Measurements from ENCODE around the gene GLDC.
A peak's percentile ranks its signal among the peaks of the same experiment; 100 is the strongest.
"Not testable (repeated sequence)": the region's sequence is repeated elsewhere in the genome, so short reads cannot be mapped to it uniquely, and the experiment has no call there.

GLDC gene

DNA sequence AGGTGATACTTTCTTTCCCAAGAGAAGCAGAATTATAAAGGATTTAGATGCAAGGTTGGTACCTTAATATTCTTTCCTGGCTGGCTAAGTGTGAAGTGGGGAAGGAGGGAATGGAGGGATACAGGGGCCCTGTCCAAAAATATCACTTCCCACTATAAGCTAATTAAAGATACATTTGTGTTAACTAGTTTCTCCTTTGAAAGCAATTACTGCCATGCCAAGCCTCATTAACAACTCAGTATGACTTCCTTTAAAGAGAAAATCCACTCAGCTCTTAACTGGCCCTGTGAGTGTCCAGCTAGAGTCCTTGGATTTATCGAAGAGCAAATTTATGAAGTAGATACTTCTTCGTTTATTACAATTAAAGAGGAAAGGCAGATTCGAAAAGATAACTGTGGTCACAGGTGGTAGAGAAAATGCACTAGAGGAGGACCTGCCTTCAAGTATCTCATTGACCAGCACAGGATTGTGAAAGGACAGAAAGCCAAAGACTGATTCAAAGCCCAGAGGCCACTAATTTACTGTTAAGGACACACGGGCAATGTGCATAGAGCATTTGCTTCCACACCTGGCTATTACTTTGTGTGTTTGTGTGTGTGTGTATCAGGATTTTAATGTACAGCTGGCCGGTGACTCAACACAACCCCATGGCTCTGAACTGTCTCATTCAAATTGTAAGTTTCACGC lies 11.2 kb upstream of the GLDC start:
- Histone ChIP-seq H3K27me3 (ENCODE audit: control insufficient read depth, insufficient read depth, low read length) (no peaks in the 10 kb centered on the region), H3K4me1 (ENCODE audit: control insufficient read depth, insufficient read depth, low read length) (no peaks in the 10 kb centered on the region), H3K36me3 (ENCODE audit: control insufficient read depth, insufficient read depth, low read length) (no peaks in the 10 kb centered on the region), H3K9ac (ENCODE audit: low read length) (no peak overlapping the region), H3K4me3 (ENCODE audit: low read length) (no peak overlapping the region), H3K27ac (ENCODE audit: low read depth, low read length) (no peak overlapping the region)

DNA sequence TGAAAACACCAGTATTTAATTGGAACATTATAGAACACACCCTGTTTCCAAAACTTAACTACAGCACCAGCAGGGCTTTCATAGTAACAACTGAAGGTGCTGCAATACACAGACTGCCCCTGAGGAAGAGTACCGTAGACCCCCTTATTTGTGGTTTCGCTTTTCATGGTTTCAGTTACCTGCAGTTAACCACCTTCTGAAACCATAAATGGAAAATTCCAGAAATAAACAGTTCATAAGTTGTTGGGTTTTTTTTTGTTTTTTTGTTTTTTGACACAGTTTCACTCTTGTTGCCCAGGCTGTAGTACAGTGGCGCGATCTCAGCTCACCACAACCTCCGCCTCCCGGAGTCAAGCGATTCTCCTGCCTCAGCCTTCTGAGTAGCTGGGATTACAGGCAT lies 9.5 kb upstream of the GLDC start:
- no peak overlapping the region for H3K9ac ChIP-seq (ENCODE audit: low read length)
- no peak overlapping the region for H3K27ac ChIP-seq (ENCODE audit: low read depth, low read length)
- no peak overlapping the region for H3K4me3 ChIP-seq (ENCODE audit: low read length)
- no peaks in the 10 kb centered on the region for H3K27me3 ChIP-seq (ENCODE audit: control insufficient read depth, insufficient read depth, low read length)
- H3K36me3 ChIP-seq (ENCODE audit: control insufficient read depth, insufficient read depth, low read length), result no peaks in the 10 kb centered on the region
- no peaks in the 10 kb centered on the region for H3K4me1 ChIP-seq (ENCODE audit: control insufficient read depth, insufficient read depth, low read length)

DNA sequence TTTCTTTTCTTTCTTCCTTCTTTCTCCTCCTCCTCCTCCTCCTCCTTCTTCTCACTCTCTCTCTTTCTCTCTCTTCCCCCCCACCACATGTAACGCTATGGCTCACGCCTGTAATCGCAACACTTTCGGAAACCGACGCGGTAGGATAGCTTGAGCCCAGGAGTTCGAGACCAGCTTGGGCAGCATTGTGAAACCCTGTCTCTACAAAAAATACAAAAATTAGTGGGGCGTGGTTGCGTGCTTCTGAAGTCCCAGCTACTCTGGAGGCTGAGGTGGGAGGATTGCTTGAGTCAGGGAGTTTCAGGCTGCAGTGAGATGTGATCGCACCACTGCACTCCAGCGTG lies 736 bp upstream of the GLDC start:
- Histone ChIP-seq H3K36me3 (ENCODE audit: control insufficient read depth, insufficient read depth, low read length) (no peaks in the 10 kb centered on the region), H3K4me3 (ENCODE audit: low read length) (peak overlapping the region; percentile 29), H3K27me3 (ENCODE audit: control insufficient read depth, insufficient read depth, low read length) (peaks cover 9% of the 10 kb centered on the region), H3K9ac (ENCODE audit: low read length) (no peak overlapping the region), H3K4me1 (ENCODE audit: control insufficient read depth, insufficient read depth, low read length) (no peaks in the 10 kb centered on the region), H3K27ac (ENCODE audit: low read depth, low read length) (no peak overlapping the region)

DNA sequence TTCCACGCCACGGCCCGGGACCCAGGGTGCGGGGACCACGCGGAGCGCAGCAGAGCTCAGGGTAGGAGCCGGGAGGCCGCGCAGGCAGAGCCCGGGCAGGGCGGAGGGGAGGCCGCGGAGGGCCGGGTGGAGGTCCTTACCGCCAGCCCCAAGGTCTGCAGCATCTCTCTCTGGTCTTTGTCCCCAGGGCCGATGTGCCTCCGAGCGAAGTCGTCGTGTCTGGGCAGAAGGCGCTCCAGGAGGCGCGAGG lies 499 bp downstream of the GLDC start:
- H3K27me3 ChIP-seq (ENCODE audit: control insufficient read depth, insufficient read depth, low read length); H3K9ac ChIP-seq (ENCODE audit: low read length); H3K4me1 ChIP-seq (ENCODE audit: control insufficient read depth, insufficient read depth, low read length); H3K36me3 ChIP-seq (ENCODE audit: control insufficient read depth, insufficient read depth, low read length); H3K27ac ChIP-seq (ENCODE audit: low read depth, low read length): not testable (repeated sequence)
- peak overlapping the region; percentile 29 for H3K4me3 ChIP-seq (ENCODE audit: low read length)

DNA sequence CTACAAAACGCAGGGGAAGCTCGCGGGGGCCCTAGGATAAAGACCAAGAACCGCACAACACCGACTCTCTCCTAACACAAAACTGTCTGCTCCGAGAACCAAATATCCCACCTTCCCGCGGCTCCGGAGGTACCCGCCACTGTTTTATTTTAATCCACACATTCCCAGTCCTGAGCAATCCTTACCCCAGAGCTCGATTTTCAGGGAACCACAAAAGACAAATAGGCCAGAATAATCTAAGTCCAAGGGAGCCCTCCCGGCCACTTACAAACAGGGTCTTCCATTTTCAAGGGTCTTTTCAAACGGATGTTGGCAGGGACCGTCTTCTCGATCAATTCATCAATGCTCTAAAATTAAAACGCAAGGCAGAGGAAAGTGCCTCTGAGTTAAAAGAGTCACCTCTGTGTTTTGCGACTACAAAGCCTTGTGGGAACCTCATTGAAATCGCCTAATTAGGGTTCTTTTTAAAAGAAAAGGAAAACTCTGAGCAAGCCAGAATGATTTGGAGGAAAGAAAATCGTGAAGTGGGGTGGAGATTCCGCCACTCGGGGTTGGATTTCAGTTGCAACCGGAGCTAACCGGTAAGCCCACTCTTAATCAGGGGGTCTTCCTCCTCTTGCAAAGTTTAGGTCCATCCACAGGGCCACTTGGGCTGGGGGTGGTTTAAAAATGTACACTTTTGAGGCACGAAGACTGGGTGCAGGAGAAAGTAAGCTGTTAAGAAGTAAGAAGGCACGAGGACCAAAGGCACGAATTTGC lies 1.0 kb downstream of the GLDC start:
- Histone ChIP-seq H3K27me3 (ENCODE audit: control insufficient read depth, insufficient read depth, low read length) (peaks cover 9% of the 10 kb centered on the region), H3K9ac (ENCODE audit: low read length) (no peak overlapping the region), H3K4me3 (ENCODE audit: low read length) (peak overlapping the region; percentile 29), H3K36me3 (ENCODE audit: control insufficient read depth, insufficient read depth, low read length) (no peaks in the 10 kb centered on the region), H3K4me1 (ENCODE audit: control insufficient read depth, insufficient read depth, low read length) (no peaks in the 10 kb centered on the region), H3K27ac (ENCODE audit: low read depth, low read length) (no peak overlapping the region)

GRCh38 chr9:6641961-6642360 lies 3.6 kb downstream of the GLDC start:
- Histone ChIP-seq H3K9ac (ENCODE audit: low read length) (no peak overlapping the region), H3K4me3 (ENCODE audit: low read length) (no peak overlapping the region), H3K27me3 (ENCODE audit: control insufficient read depth, insufficient read depth, low read length) (peaks cover 9% of the 10 kb centered on the region), H3K27ac (ENCODE audit: low read depth, low read length) (no peak overlapping the region), H3K36me3 (ENCODE audit: control insufficient read depth, insufficient read depth, low read length) (no peaks in the 10 kb centered on the region), H3K4me1 (ENCODE audit: control insufficient read depth, insufficient read depth, low read length) (no peaks in the 10 kb centered on the region)

GRCh38 chr9:6641561-6641960 lies 4.0 kb downstream of the GLDC start:
- no peak overlapping the region for H3K9ac ChIP-seq (ENCODE audit: low read length)
- H3K4me3 ChIP-seq (ENCODE audit: low read length), result no peak overlapping the region
- peaks cover 9% of the 10 kb centered on the region for H3K27me3 ChIP-seq (ENCODE audit: control insufficient read depth, insufficient read depth, low read length)
- H3K4me1 ChIP-seq (ENCODE audit: control insufficient read depth, insufficient read depth, low read length), result no peaks in the 10 kb centered on the region
- no peaks in the 10 kb centered on the region for H3K36me3 ChIP-seq (ENCODE audit: control insufficient read depth, insufficient read depth, low read length)
- H3K27ac ChIP-seq (ENCODE audit: low read depth, low read length), result no peak overlapping the region

DNA sequence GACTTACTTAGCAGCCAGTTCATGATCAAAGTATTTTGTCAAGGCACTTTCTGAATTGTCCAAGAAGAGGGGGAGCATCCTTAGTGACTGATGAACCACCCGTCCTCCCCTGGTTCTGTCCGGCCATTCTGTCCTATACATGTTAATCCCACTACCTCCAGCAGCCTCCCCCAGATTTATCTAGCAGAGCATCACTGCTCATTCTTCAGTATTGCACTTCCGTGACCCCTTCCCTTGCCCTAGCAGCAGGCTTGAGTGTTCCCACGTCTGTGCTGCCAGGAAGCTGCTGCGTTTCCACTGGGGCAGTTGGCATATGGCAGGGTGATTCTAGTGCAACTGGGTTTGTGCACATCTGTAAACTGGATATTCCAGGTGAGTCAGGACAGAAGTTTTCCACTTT lies 4.5 kb downstream of the GLDC start:
- Histone ChIP-seq H3K9ac (ENCODE audit: low read length) (no peak overlapping the region), H3K36me3 (ENCODE audit: control insufficient read depth, insufficient read depth, low read length) (no peaks in the 10 kb centered on the region), H3K4me1 (ENCODE audit: control insufficient read depth, insufficient read depth, low read length) (no peaks in the 10 kb centered on the region), H3K27me3 (ENCODE audit: control insufficient read depth, insufficient read depth, low read length) (peaks cover 9% of the 10 kb centered on the region), H3K27ac (ENCODE audit: low read depth, low read length) (no peak overlapping the region), H3K4me3 (ENCODE audit: low read length) (no peak overlapping the region)

- no peaks in the 10 kb centered on the region for H3K36me3 ChIP-seq (ENCODE audit: control insufficient read depth, insufficient read depth, low read length)
- no peaks in the 10 kb centered on the region for H3K4me1 ChIP-seq (ENCODE audit: control insufficient read depth, insufficient read depth, low read length)
- H3K27me3 ChIP-seq (ENCODE audit: control insufficient read depth, insufficient read depth, low read length), result peaks cover 9% of the 10 kb centered on the region
- no peak overlapping the region for H3K9ac ChIP-seq (ENCODE audit: low read length)
- no peak overlapping the region for H3K27ac ChIP-seq (ENCODE audit: low read depth, low read length)
- no peak overlapping the region for H3K4me3 ChIP-seq (ENCODE audit: low read length)
Measured at GRCh38 chr9:6640268-6641051, 5.1 kb downstream of the GLDC start.

GRCh38 chr9:6639622-6640021 lies 5.9 kb downstream of the GLDC start:
- H3K9ac ChIP-seq (ENCODE audit: low read length), result no peak overlapping the region
- H3K4me1 ChIP-seq (ENCODE audit: control insufficient read depth, insufficient read depth, low read length), result no peaks in the 10 kb centered on the region
- no peaks in the 10 kb centered on the region for H3K36me3 ChIP-seq (ENCODE audit: control insufficient read depth, insufficient read depth, low read length)
- H3K4me3 ChIP-seq (ENCODE audit: low read length), result no peak overlapping the region
- no peak overlapping the region for H3K27ac ChIP-seq (ENCODE audit: low read depth, low read length)
- peaks cover 5% of the 10 kb centered on the region for H3K27me3 ChIP-seq (ENCODE audit: control insufficient read depth, insufficient read depth, low read length)

GRCh38 chr9:6634444-6634843 lies 11.1 kb downstream of the GLDC start:
- no peaks in the 10 kb centered on the region for H3K27me3 ChIP-seq (ENCODE audit: control insufficient read depth, insufficient read depth, low read length)
- H3K9ac ChIP-seq (ENCODE audit: low read length), result no peak overlapping the region
- no peaks in the 10 kb centered on the region for H3K36me3 ChIP-seq (ENCODE audit: control insufficient read depth, insufficient read depth, low read length)
- H3K4me1 ChIP-seq (ENCODE audit: control insufficient read depth, insufficient read depth, low read length), result no peaks in the 10 kb centered on the region
- H3K27ac ChIP-seq (ENCODE audit: low read depth, low read length), result no peak overlapping the region
- no peak overlapping the region for H3K4me3 ChIP-seq (ENCODE audit: low read length)

DNA sequence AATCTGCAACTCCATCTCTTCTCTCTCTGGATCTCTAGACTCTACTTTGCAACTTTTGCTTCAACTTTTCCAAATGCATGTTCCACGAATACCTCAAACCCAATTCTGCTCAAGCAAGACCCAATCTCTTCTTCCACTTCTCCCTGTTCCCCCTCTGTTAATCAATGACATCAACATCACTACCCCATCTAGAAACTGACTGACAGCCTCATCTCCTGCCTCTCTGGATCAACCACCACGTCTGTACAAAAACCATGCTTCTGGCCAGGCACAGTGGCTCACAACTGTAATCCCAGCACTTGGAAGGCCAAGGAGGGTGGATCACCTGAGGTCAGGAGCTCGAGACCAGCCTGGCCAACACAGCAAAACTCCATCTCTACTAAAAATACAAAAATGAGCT lies 12.2 kb downstream of the GLDC start:
- no peak overlapping the region for H3K9ac ChIP-seq (ENCODE audit: low read length)
- no peaks in the 10 kb centered on the region for H3K4me1 ChIP-seq (ENCODE audit: control insufficient read depth, insufficient read depth, low read length)
- H3K4me3 ChIP-seq (ENCODE audit: low read length), result no peak overlapping the region
- no peak overlapping the region for H3K27ac ChIP-seq (ENCODE audit: low read depth, low read length)
- no peaks in the 10 kb centered on the region for H3K36me3 ChIP-seq (ENCODE audit: control insufficient read depth, insufficient read depth, low read length)
- H3K27me3 ChIP-seq (ENCODE audit: control insufficient read depth, insufficient read depth, low read length), result no peaks in the 10 kb centered on the region
